Thyroid gland (tissue), 4 donors: Measurements from ENCODE around the gene METTL22. TPM values are rescaled to one million over a fixed set of nuclear protein-coding genes. Genes with fewer than 3 reads are reported as not detected.

Experiments
- DNase-seq, 2 donors: peaks; one replicate each; pipeline ENCODE4 v3.0.0-alpha.2; 2019
- H3K27ac ChIP-seq, 3 donors: fragments of 200-600 bp; sonication (generic); 1 replicate in 2 of 3; 2 replicates in 1 of 3; pipeline ENCODE4 v1.5.1; 2016 to 2019; ENCODE audit warnings: mild to moderate bottlenecking in 1 of 3, moderate library complexity in 1 of 3
- H3K27me3 ChIP-seq: fragments of 200-600 bp; sonication (generic); one replicate; pipeline ENCODE4 v1.5.1; 2019
- H3K36me3 ChIP-seq, 2 donors: fragments of 200-600 bp; sonication (generic); one replicate each; pipeline ENCODE4 v1.5.1; 2016 to 2019
- H3K4me1 ChIP-seq, 2 donors: fragments of 200-600 bp; sonication (generic); one replicate each; pipeline ENCODE4 v1.5.1; 2017 to 2019
- H3K4me3 ChIP-seq, 3 donors: fragments of 200-600 bp; sonication (generic); replicated peaks in 1 of 3; 1 replicate in 2 of 3; 2 replicates in 1 of 3; pipeline ENCODE4 v1.5.1; 2016; ENCODE audit warnings: mild to moderate bottlenecking in 1 of 3
- H3K9me3 ChIP-seq: fragments of 200-600 bp; sonication (generic); one replicate; pipeline ENCODE4 v1.5.1; 2017
- CTCF ChIP-seq, 6 experiments: fragments of 200-600 bp in 3 of 6; fragments of 450-650 bp in 3 of 6; sonication (generic) in 3 of 6; IDR thresholded peaks; one replicate each; pipeline ENCODE4 v1.5.1; 2016 to 2019; ENCODE audit warnings: antibody characterized with exemption in 6 of 6, mild to moderate bottlenecking in 2 of 6, inconsistent platforms in 1 of 6, moderate library complexity in 1 of 6
- POLR2A ChIP-seq, 2 donors: fragments of 450-650 bp; IDR thresholded peaks; one replicate each; pipeline ENCODE4 v1.6.1; 2017; ENCODE audit warnings: antibody characterized with exemption in 2 of 2, mild to moderate bottlenecking in 2 of 2, moderate library complexity in 1 of 2
- WGBS, 2 donors: methylation state at CpG; one replicate each; pipeline ENCODE4 v1.1.5; 2017; 5-methylcytosine and 5-hydroxymethylcytosine counted together
- intact Hi-C: fragments of 100-400 bp; cut with DNase I; formaldehyde crosslinking; loops from one replicate; pipeline ENCODE4 v1.15.1; 2023
- total RNA-seq, 4 donors: library from RNA; depleted of rRNA; stranded (reverse); fragments of >200 nt; gene quantifications; one replicate each; pipeline ENCODE4 v1.2.3, GENCODE V29; 2016

The METTL22 gene
- total RNA-seq, 4 donors from 2014 or later, result 16.5 to 43.2 (median 18.8) TPM

- H3K27me3 ChIP-seq, result no peaks in the 10 kb centered on the region
- intact Hi-C loops, result no loop called here
- peaks cover 4 to 23% of the 10 kb centered on the region in 2 donors for H3K4me1 ChIP-seq
- H3K36me3 ChIP-seq, result no peaks in the 10 kb centered on the region
- TF ChIP-seq POLR2A (IDR thresholded peaks at IDR 0.05), result no peak
- no peak for DNase-seq
- H3K9me3 ChIP-seq, result no peaks in the 10 kb centered on the region
- no peak overlapping the region for H3K27ac ChIP-seq
- WGBS, 2 donors, result 74 to 81% methylated on average over 5 of the region's 5 CpGs
- no peak overlapping the region for H3K4me3 ChIP-seq
These were observed 40.2 kb downstream of the METTL22 start for GRCh38 chr16:8661703-8662102.

- 58 to 60% methylated on average over 9 of the region's 9 CpGs for WGBS, 2 donors
- no peak overlapping the region for H3K4me3 ChIP-seq
- no peak overlapping the region for H3K27ac ChIP-seq
- TF ChIP-seq CTCF (IDR thresholded peaks at IDR 0.05) (no peak), POLR2A (IDR thresholded peaks at IDR 0.05) (no peak)
- H3K27me3 ChIP-seq, result no peaks in the 10 kb centered on the region
- H3K9me3 ChIP-seq, result no peaks in the 10 kb centered on the region
- H3K4me1 ChIP-seq, result peaks cover 4 to 23% of the 10 kb centered on the region in 2 donors
- no peaks in the 10 kb centered on the region for H3K36me3 ChIP-seq
- DNase-seq, result peak; percentile 19 to 34
- intact Hi-C loops, result no loop called here
These were observed 41.9 kb downstream of the METTL22 start for GRCh38 chr16:8663192-8664089.

GRCh38 chr16:8665529-8665928 is 44.0 kb downstream of the METTL22 start:
- no peak for TF ChIP-seq CTCF (IDR thresholded peaks at IDR 0.05)
- TF ChIP-seq POLR2A (IDR thresholded peaks at IDR 0.05), result no peak
- Histone ChIP-seq H3K36me3 (no peaks in the 10 kb centered on the region), H3K27me3 (no peaks in the 10 kb centered on the region), H3K4me3 (no peak overlapping the region), H3K4me1 (peaks cover 16 to 35% of the 10 kb centered on the region in 2 donors), H3K27ac (peak overlapping the region in 2 of 3 donors; percentile 61), H3K9me3 (no peaks in the 10 kb centered on the region)
- DNase-seq, result no peak
- WGBS, 2 donors, result 55 to 61% methylated on average over 6 of the region's 6 CpGs
- intact Hi-C loops, result loop anchor here (5.0 kb wide), 1 partner anchor 127 kb away; no protein-coding TSS in a partner anchor

GRCh38 chr16:8667492-8667891 is 46.0 kb downstream of the METTL22 start:
- H3K4me1 ChIP-seq, result peaks cover 22 to 39% of the 10 kb centered on the region in 2 donors
- no peaks in the 10 kb centered on the region for H3K9me3 ChIP-seq
- no peak overlapping the region for H3K27ac ChIP-seq
- WGBS, 2 donors, result 93 to 100% methylated on average over 3 of the region's 3 CpGs
- intact Hi-C loops, result loop anchor here (5.0 kb wide), 1 partner anchor 125 kb away; no protein-coding TSS in a partner anchor
- no peak for DNase-seq
- H3K4me3 ChIP-seq, result no peak overlapping the region
- no peaks in the 10 kb centered on the region for H3K36me3 ChIP-seq
- TF ChIP-seq CTCF (IDR thresholded peaks at IDR 0.05) (no peak), POLR2A (IDR thresholded peaks at IDR 0.05) (no peak)
- H3K27me3 ChIP-seq, result no peaks in the 10 kb centered on the region

GRCh38 chr16:8668113-8668512 is 46.6 kb downstream of the METTL22 start:
- TF ChIP-seq POLR2A (IDR thresholded peaks at IDR 0.05), result no peak
- no peak for TF ChIP-seq CTCF (IDR thresholded peaks at IDR 0.05)
- H3K27me3 ChIP-seq, result no peaks in the 10 kb centered on the region
- 86 to 98% methylated on average over 5 of the region's 5 CpGs for WGBS, 2 donors
- H3K36me3 ChIP-seq, result no peaks in the 10 kb centered on the region
- DNase-seq, result no peak
- no peak overlapping the region for H3K4me3 ChIP-seq
- no peak overlapping the region for H3K27ac ChIP-seq
- H3K9me3 ChIP-seq, result no peaks in the 10 kb centered on the region
- intact Hi-C loops, result loop anchor here (5.0 kb wide), 1 partner anchor 124 kb away; no protein-coding TSS in a partner anchor
- H3K4me1 ChIP-seq, result peaks cover 22 to 39% of the 10 kb centered on the region in 2 donors
